HEK293 (cell line): ENCODE results near the gene FBXL15.

Experiments
- BCL11A ChIP-seq: fragments of 450-650 bp; formaldehyde crosslinking; IDR thresholded peaks from 2 replicates; pipeline ENCODE4 v1.5.1; 2016; ENCODE audit warnings: low read depth, missing biosample characterization, missing genetic modification characterization
- HOXA7 ChIP-seq: sonication (generic); formaldehyde crosslinking; IDR thresholded peaks from 2 replicates; pipeline ENCODE4 v1.8.1; 2022; ENCODE audit warnings: missing genetic modification reagents, borderline replicate concordance
- IKZF3 ChIP-seq: fragments of 450-650 bp; IDR thresholded peaks from 2 replicates; pipeline ENCODE4 v1.5.0; 2018; ENCODE audit warnings: missing biosample characterization, mild to moderate bottlenecking, missing genetic modification characterization, moderate library complexity
- KLF10 ChIP-seq: fragments of 450-650 bp; IDR thresholded peaks from 2 replicates; pipeline ENCODE4 v1.5.1; 2018; ENCODE audit warnings: missing biosample characterization, mild to moderate bottlenecking, missing genetic modification characterization
- KLF7 ChIP-seq: fragments of 450-650 bp; formaldehyde crosslinking; IDR thresholded peaks from 2 replicates; pipeline ENCODE4 v1.5.1; 2016; ENCODE audit warnings: missing biosample characterization, missing genetic modification characterization, borderline replicate concordance
- KLF8 ChIP-seq: fragments of 450-650 bp; formaldehyde crosslinking; IDR thresholded peaks from 2 replicates; pipeline ENCODE4 v1.5.1; 2016; ENCODE audit warnings: missing biosample characterization, missing genetic modification characterization
- KLF9 ChIP-seq: fragments of 450-650 bp; formaldehyde crosslinking; IDR thresholded peaks from 2 replicates; pipeline ENCODE4 v1.5.1; 2016; ENCODE audit warnings: missing biosample characterization, missing genetic modification characterization, low read depth
- PRDM2 ChIP-seq: fragments of 450-650 bp; formaldehyde crosslinking; IDR thresholded peaks from 2 replicates; pipeline ENCODE4 v1.5.1; 2016; ENCODE audit warnings: missing biosample characterization, missing genetic modification characterization, borderline replicate concordance
- PRDM4 ChIP-seq: fragments of 450-650 bp; formaldehyde crosslinking; IDR thresholded peaks from 2 replicates; pipeline ENCODE4 v1.5.1; 2017; ENCODE audit warnings: missing biosample characterization, missing genetic modification characterization
- SP7 ChIP-seq: fragments of 450-650 bp; formaldehyde crosslinking; IDR thresholded peaks from 2 replicates; pipeline ENCODE4 v1.5.1; 2016; ENCODE audit warnings: missing biosample characterization, missing genetic modification characterization
- WT1 ChIP-seq: fragments of 450-650 bp; formaldehyde crosslinking; IDR thresholded peaks from 2 replicates; pipeline ENCODE4 v1.5.1; 2016; ENCODE audit warnings: missing biosample characterization, missing genetic modification characterization
- YY1 ChIP-seq: fragments of 450-650 bp; formaldehyde crosslinking; IDR thresholded peaks from 2 replicates; pipeline ENCODE4 v1.5.1; 2018; ENCODE audit warnings: missing biosample characterization, missing genetic modification characterization
- ZNF157 ChIP-seq: fragments of 450-650 bp; formaldehyde crosslinking; IDR thresholded peaks from 2 replicates; pipeline ENCODE4 v1.5.1; 2016; ENCODE audit warnings: missing biosample characterization, missing genetic modification characterization
- ZNF174 ChIP-seq: fragments of 450-650 bp; formaldehyde crosslinking; IDR thresholded peaks from 2 replicates; pipeline ENCODE4 v1.5.0; 2017; ENCODE audit warnings: missing biosample characterization, mild to moderate bottlenecking, missing genetic modification characterization
- ZNF184 ChIP-seq: fragments of 450-650 bp; IDR thresholded peaks from 2 replicates; pipeline ENCODE4 v1.5.1; 2018; ENCODE audit warnings: missing biosample characterization, mild to moderate bottlenecking, missing genetic modification characterization
- ZNF202 ChIP-seq: fragments of 450-650 bp; formaldehyde crosslinking; IDR thresholded peaks from 2 replicates; pipeline ENCODE4 v1.5.1; 2016; ENCODE audit warnings: missing biosample characterization, missing genetic modification characterization, borderline replicate concordance
- ZNF221 ChIP-seq: fragments of 450-650 bp; formaldehyde crosslinking; IDR thresholded peaks from 2 replicates; pipeline ENCODE4 v1.5.1; 2017; ENCODE audit warnings: missing biosample characterization, missing genetic modification characterization, borderline replicate concordance
- ZNF416 ChIP-seq: fragments of 450-650 bp; formaldehyde crosslinking; IDR thresholded peaks from 2 replicates; pipeline ENCODE4 v1.5.1; 2016; ENCODE audit warnings: missing biosample characterization, missing genetic modification characterization
- ZNF449 ChIP-seq: fragments of 450-650 bp; formaldehyde crosslinking; IDR thresholded peaks from 2 replicates; pipeline ENCODE4 v1.5.1; 2017; ENCODE audit warnings: missing biosample characterization, mild to moderate bottlenecking, missing genetic modification characterization, moderate library complexity
- ZNF473 ChIP-seq: fragments of 450-650 bp; formaldehyde crosslinking; IDR thresholded peaks from 2 replicates; pipeline ENCODE4 v1.5.1; 2017; ENCODE audit warnings: missing biosample characterization, missing genetic modification characterization
- ZNF544 ChIP-seq: fragments of 450-650 bp; formaldehyde crosslinking; IDR thresholded peaks from 2 replicates; pipeline ENCODE4 v1.5.0; 2017; ENCODE audit warnings: missing biosample characterization, missing genetic modification characterization
- ZNF596 ChIP-seq: fragments of 450-650 bp; IDR thresholded peaks from 2 replicates; pipeline ENCODE4 v1.5.0; 2018; ENCODE audit warnings: missing biosample characterization, mild to moderate bottlenecking, missing genetic modification characterization, moderate library complexity
- ZNF645 ChIP-seq: fragments of 450-650 bp; formaldehyde crosslinking; IDR thresholded peaks from 2 replicates; pipeline ENCODE4; 2016; ENCODE audit warnings: missing biosample characterization, missing genetic modification characterization
- ZNF664 ChIP-seq: fragments of 450-650 bp; formaldehyde crosslinking; IDR thresholded peaks from 2 replicates; pipeline ENCODE4 v1.5.1; 2016; ENCODE audit warnings: missing biosample characterization, missing genetic modification characterization
- ZNF777 ChIP-seq: fragments of 450-650 bp; formaldehyde crosslinking; IDR thresholded peaks from 2 replicates; pipeline ENCODE4 v1.5.1; 2017; ENCODE audit warnings: missing biosample characterization, missing genetic modification characterization, borderline replicate concordance
- ZNF843 ChIP-seq: fragments of 450-650 bp; formaldehyde crosslinking; IDR thresholded peaks from 2 replicates; pipeline ENCODE4 v1.5.1; 2016; ENCODE audit warnings: missing biosample characterization, missing genetic modification characterization
- TF ChIP-seq, protein P1 (sequence below): fragments of 450-650 bp; formaldehyde crosslinking; IDR thresholded peaks from 2 replicates; pipeline ENCODE4 v1.5.1; 2017; ENCODE audit warnings: missing biosample characterization, missing genetic modification characterization

Gene FBXL15

DNA sequence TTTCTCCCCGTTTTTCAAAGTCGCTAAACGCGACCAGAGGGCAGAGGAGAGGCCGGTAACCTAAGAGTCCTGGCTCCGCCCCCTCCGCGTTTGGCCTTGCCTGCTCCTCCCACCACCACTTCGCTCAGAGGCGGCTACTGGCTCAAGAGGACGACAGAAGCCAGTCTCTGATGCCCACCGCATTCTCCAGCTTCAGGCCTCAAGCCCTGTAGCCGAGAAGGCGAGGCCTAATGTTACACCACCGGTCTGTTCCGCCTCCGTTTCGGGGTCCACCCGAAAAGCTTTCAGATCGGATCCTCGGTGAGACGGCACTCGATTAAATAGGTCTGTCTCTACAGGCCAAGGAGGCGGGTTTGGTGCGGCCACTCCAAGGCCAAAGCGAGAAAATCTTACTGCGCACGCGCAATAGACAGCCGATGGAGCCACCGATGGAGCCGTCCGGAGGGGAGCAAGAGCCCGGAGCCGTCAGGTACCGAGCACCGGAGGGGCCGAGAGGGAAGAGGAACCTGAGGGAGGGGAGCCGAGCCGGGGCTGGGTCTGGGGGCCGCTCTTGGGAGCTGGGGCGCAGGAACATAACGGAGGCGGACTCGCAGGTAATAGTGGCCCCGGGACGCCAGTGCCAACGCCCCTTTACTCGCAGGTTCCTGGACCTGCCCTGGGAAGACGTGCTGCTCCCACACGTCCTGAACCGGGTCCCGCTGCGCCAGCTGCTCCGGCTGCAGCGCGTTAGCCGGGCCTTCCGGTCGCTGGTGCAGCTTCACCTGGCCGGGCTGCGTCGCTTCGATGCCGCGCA, at the start of gene FBXL15 (continued):
- TF ChIP-seq ZNF202 (tag by site-specific recombination) (no peak), HOXA7 (CRISPR knock-in tag) (no peak), PRDM4 (tag by site-specific recombination) (peak; percentile 41), ZNF221 (tag by site-specific recombination) (0 out of 2 replicates have a peak, but pooled peaks have one; percentile 11), KLF9 (tag by site-specific recombination) (peak; percentile 71), ZNF596 (tag by site-specific recombination) (no peak), KLF8 (peak; percentile 92), KLF10 (tag by site-specific recombination) (peak; percentile 79), ZNF157 (no peak), PRDM2 (tag by site-specific recombination) (no peak), SP7 (tag by site-specific recombination) (peak; percentile 90; the same call in 1 of the 2 replicates), ZNF473 (no peak), ZNF777 (tag by site-specific recombination) (peak; percentile 36; the same call in 1 of the 2 replicates), KLF7 (tag by site-specific recombination) (peak; percentile 80; the same call in 1 of the 2 replicates), ZNF184 (tag by site-specific recombination) (0 out of 2 replicates have a peak, but pooled peaks have one; percentile 9), BCL11A (peak; percentile 23; the same call in 1 of the 2 replicates), ZNF416 (no peak), IKZF3 (tag by site-specific recombination) (peak; percentile 97), ZNF449 (peak; percentile 40; the same call in 1 of the 2 replicates), YY1 (tag by site-specific recombination) (peak; percentile 82; the same call in 1 of the 2 replicates), WT1 (peak; percentile 46), ZNF843 (tag by site-specific recombination) (peak; percentile 75), ZNF544 (tag by site-specific recombination) (no peak), ZNF645 (peak; percentile 83; the same call in 1 of the 2 replicates), ZNF664 (tag by site-specific recombination) (peak; percentile 44; the same call in 1 of the 2 replicates), ZNF174 (tag by site-specific recombination) (no peak)
- TF ChIP-seq, protein P1, sequence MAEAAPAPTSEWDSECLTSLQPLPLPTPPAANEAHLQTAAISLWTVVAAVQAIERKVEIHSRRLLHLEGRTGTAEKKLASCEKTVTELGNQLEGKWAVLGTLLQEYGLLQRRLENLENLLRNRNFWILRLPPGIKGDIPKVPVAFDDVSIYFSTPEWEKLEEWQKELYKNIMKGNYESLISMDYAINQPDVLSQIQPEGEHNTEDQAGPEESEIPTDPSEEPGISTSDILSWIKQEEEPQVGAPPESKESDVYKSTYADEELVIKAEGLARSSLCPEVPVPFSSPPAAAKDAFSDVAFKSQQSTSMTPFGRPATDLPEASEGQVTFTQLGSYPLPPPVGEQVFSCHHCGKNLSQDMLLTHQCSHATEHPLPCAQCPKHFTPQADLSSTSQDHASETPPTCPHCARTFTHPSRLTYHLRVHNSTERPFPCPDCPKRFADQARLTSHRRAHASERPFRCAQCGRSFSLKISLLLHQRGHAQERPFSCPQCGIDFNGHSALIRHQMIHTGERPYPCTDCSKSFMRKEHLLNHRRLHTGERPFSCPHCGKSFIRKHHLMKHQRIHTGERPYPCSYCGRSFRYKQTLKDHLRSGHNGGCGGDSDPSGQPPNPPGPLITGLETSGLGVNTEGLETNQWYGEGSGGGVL (tag by site-specific recombination) = no peak
